ENCODE results near the gene TRIM17. TPM values are rescaled to one million over a fixed set of nuclear protein-coding genes. Genes with fewer than 3 reads are reported as not detected.
A peak's percentile ranks its signal among the peaks of the same experiment; 100 is the strongest.

TRIM17 gene
- total and polyA plus RNA-seq, 9 of the 15 experiments (the other 6 are each of a cell fraction or from before 2014, with no cell fraction given): not detected

GRCh38 chr1:228457396-228458176 is 40.9 kb upstream of the TRIM17 start (continued):
- TF ChIP-seq STAT6 (CRISPR knock-in tag; IDR thresholded peaks at IDR 0.05): peak; percentile 86; the same call in 1 of the 2 replicates
- TF ChIP-seq, protein P1, sequence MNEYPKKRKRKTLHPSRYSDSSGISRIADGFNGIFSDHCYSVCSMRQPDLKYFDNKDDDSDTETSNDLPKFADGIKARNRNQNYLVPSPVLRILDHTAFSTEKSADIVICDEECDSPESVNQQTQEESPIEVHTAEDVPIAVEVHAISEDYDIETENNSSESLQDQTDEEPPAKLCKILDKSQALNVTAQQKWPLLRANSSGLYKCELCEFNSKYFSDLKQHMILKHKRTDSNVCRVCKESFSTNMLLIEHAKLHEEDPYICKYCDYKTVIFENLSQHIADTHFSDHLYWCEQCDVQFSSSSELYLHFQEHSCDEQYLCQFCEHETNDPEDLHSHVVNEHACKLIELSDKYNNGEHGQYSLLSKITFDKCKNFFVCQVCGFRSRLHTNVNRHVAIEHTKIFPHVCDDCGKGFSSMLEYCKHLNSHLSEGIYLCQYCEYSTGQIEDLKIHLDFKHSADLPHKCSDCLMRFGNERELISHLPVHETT (CRISPR knock-in tag; conservative IDR thresholded peaks at IDR 0.05 in 1 of 2, IDR thresholded peaks at IDR 0.05 in 1 of 2): peak in 1 of 2 experiments; percentile 80; a peak in 2 of 4 replicates
- no peak for TF ChIP-seq ADNP (tag; IDR thresholded peaks at IDR 0.05)
- TF ChIP-seq HDAC8 (tag; IDR thresholded peaks at IDR 0.05): no peak; the same call in 1 of the 2 replicates
- no peak for TF ChIP-seq ZHX1 (conservative IDR thresholded peaks at IDR 0.05; ENCODE audit: low read length)
- TF ChIP-seq BMI1 (IDR thresholded peaks at IDR 0.05; ENCODE audit: low read length): no peak
- TF ChIP-seq E4F1 (CRISPR knock-in tag; IDR thresholded peaks at IDR 0.05; ENCODE audit: borderline replicate concordance): 0 out of 2 replicates have a peak, but pooled peaks have one; percentile 24
- TF ChIP-seq, protein P2, sequence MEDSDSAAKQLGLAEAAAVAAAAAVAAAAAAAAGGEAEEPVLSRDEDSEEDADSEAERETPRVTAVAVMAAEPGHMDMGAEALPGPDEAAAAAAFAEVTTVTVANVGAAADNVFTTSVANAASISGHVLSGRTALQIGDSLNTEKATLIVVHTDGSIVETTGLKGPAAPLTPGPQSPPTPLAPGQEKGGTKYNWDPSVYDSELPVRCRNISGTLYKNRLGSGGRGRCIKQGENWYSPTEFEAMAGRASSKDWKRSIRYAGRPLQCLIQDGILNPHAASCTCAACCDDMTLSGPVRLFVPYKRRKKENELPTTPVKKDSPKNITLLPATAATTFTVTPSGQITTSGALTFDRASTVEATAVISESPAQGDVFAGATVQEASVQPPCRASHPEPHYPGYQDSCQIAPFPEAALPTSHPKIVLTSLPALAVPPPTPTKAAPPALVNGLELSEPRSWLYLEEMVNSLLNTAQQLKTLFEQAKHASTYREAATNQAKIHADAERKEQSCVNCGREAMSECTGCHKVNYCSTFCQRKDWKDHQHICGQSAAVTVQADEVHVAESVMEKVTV (CRISPR knock-in tag; IDR thresholded peaks at IDR 0.05): no peak; the same call in none of the 2 replicates
- peak; percentile 83 to 87 for TF ChIP-seq NRF1 (conservative IDR thresholded peaks at IDR 0.05 in 1 of 2, IDR thresholded peaks at IDR 0.05 in 1 of 2)
- no peak for TF ChIP-seq ZNF512 (tag; IDR thresholded peaks at IDR 0.05)
- TF ChIP-seq NFATC3 (IDR thresholded peaks at IDR 0.05): no peak
- TF ChIP-seq ZNF282 (CRISPR knock-in tag; IDR thresholded peaks at IDR 0.05): no peak

Measured in K562 (cell line).